Hematopoietic multipotent progenitor cell (in vitro differentiated cells): Measurements from ENCODE around the gene NCKIPSD. TPM values are rescaled to one million over a fixed set of nuclear protein-coding genes. Genes with fewer than 3 reads are reported as not detected.

Experiments
- DNase-seq, 3 donors: peaks; one replicate each; pipeline ENCODE4 v3.0.0-alpha.2; 2011 to 2015; ENCODE audit warnings: low read depth in 2 of 3, low spot score in 2 of 3
- total RNA-seq: library from RNA; depleted of rRNA; stranded (reverse); fragments of >200 nt; gene quantifications from one replicate; pipeline ENCODE4 v1.2.3, GENCODE V29; 2012

The NCKIPSD gene
- total RNA-seq, 1 donor, result 22.1 TPM

- DNase-seq, result no peak
These were observed 33.9 kb downstream of the NCKIPSD start for GRCh38 chr3:48651771-48652170.

- DNase-seq, result no peak
These were observed 35.0 kb downstream of the NCKIPSD start for GRCh38 chr3:48650723-48651122.

- no peak for DNase-seq
These were observed 37.4 kb downstream of the NCKIPSD start for GRCh38 chr3:48648188-48648850.

GRCh38 chr3:48647714-48648113 is 38.0 kb downstream of the NCKIPSD start:
- no peak for DNase-seq

DNA sequence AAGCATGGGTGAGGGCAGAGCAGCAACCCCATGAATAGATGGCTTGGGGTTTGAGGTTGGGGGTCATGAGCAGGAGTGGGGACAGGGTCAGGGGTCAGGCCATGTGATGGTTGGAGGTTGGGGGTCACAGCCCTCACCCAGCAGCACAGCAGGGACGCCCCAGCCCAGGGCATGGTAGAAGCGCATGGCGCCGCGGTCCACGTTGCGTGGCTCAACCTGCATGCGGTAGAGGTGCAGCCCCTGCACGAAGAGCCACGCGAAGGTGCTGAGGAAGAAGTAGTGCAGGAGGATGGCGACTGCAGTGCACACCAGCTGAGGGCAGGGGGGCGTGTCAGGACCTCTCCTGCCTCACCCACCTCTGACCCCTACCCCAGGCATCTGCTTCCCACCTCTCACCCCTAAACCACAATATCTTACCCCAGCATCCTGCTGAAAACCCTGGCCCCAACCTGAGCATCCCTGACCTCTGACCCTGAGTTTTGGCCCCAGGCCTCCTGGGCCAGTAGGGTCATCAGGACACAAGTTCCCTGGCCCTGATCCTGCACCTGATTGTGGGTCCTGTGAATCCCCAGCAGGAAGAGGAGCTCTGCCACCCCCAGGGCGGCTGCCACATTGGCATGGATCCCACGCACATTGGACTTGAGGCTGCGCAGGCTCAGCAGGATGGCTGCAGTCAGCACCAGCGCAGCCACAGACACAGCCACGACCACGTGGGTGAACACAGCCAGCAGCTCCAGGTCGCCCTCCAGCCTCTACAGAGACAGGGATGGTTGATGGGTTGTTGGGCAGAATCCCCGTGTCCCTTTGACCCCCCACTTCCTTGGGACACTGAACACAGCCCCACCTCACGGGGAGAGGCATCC is 40.6 kb downstream of the NCKIPSD start:
- DNase-seq, result no peak

- DNase-seq, result no peak
These were observed 43.1 kb downstream of the NCKIPSD start for GRCh38 chr3:48642605-48643004.

- DNase-seq, result no peak
These were observed 44.3 kb downstream of the NCKIPSD start for GRCh38 chr3:48641396-48641795.

GRCh38 chr3:48639944-48640606 is 45.6 kb downstream of the NCKIPSD start:
- DNase-seq, result no peak

GRCh38 chr3:48637305-48637704 is 48.4 kb downstream of the NCKIPSD start:
- no peak for DNase-seq

- no peak for DNase-seq
These were observed 49.5 kb downstream of the NCKIPSD start for GRCh38 chr3:48636149-48636655.

DNA sequence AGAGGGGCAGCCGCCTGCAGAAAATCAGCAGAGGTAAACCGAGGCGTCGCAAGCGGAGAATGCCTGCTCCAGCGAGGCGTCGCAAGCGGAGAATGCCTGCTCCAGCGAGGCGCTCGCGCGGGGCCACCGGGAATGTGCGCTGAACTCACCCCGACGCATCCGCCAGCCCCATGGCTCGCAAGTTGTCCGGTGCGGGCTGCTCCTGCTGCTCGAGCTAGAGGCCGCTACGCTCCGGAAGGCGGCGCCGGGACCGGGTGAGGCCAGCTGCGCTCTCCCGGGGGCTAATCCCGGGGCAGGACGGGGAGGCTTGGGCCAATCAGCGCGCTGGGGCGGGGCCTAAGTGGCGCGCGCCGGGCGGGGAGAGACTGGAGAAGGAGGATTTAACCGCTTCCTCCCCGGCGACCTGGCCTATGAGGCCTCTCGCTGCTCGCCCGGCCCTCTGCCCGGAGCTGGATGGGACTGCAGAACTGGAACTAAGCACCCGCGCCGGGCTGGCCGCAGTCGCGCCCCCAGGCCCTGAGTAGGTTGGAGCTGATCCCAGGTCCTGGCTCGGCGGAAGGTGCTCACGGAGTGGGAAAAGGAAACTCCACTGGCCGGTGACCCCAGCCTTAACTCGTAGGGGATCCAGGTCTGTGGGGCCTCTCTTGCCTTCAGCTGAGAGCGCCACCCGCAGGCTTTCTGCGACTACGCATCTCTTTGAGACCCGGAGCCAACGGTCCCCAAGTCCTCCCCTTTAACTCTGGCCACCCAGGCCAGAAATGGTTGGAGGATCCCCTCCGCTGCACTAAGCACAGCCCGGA is 50.3 kb downstream of the NCKIPSD start, which contains the start of gene SLC26A6:
TSS of gene SLC26A6 (minus strand) at position 240 of the 800 bp plus-strand sequence. CDS start at position 172, 68 bp downstream.
- peak; percentile 75 to 92 (median 92) for DNase-seq

DNA sequence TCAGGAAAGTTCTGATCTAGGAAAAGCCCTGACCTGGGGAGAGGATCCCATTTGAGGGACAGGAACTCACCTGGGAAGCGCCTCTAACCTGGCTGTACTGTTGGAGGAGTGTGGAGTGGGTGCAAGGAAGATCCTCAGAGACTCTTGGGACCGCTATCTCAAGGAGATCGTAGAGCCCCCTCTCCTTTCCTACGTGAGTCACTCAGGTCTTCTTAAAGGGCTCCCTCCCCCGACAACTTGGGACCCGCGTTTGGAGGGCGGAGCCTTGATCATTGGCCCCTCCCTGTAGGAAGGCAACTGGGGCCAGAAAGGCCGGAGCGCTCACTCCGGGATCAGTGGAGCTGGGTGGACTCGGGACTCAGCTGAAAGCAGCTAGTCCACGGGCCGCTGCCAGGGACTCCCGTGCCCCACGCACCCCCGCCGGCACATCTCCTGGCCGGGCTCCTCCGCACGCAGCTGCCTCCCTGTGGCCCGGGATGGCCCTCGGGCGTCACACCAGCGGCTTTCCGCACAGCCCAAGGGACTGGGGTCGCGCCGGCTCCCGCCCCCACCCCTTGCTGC is 51.0 kb downstream of the NCKIPSD start:
- DNase-seq, result peak in 2 of 3 donors; percentile 48 to 59

- DNase-seq, result no peak
These were observed 52.0 kb downstream of the NCKIPSD start for GRCh38 chr3:48633743-48634142.

DNA sequence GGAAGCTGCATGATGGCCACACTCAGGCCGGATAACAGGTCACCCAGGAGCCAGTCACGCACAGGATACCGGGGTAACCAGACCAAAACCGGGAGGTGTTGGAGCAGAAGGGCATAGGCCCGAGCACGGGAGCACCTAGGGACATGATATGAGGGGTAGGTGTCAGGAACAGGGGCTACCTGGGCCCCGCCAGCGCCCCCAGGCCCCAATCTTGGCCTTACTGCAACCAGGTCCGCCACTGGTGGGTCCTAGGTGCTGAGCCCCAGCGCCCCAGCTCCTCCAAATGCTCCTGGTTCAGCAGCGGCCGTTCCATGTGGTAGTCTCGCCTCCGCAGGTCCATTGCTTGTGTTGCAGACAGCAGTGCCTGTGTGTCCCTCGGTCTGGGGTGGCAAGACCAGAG is 52.5 kb downstream of the NCKIPSD start:
- no peak for DNase-seq

DNA sequence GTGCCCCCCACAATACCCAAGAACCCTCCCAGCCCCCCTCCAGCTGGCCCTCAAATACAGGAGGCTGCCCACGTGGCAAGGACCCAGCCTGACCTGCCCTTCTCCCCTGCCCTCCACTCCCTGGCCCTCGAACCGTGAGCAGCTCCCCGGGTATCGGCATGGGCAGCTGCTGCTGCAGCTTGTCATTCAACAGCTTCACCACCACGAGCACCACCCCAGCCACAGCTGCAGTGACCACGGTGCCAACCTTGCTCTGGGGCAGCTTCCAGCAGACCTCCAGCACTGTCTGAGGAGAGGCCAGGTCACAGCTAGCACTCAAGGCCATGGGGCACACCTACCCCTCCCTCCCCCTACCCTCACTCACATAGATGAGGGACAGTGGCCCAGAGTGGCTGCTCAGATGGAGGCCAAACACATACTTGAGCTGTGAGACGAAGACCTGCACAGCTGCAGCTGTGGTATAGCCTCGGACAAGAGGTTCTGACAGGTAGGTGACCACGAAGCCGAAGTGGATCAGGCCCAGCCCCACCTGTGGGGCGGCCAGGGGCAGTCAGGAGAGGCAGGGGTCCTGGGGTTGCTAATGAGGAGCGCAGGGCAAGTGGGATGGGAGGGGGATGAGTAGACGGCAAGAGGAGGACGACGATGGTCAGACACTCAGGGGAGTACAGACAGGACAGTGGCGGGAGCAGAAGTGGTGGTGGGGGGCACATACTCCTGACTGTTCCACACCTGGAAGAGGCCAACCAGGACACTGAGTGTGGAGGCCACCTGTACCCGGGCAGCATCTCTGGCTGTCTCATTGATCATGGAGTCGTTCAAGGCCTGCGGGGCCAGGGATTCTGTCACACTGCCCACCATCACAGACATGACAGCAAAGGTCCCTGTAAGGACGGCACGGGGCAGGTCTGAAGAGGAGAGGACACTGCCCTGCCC is 53.9 kb downstream of the NCKIPSD start:
- DNase-seq, result no peak

DNA sequence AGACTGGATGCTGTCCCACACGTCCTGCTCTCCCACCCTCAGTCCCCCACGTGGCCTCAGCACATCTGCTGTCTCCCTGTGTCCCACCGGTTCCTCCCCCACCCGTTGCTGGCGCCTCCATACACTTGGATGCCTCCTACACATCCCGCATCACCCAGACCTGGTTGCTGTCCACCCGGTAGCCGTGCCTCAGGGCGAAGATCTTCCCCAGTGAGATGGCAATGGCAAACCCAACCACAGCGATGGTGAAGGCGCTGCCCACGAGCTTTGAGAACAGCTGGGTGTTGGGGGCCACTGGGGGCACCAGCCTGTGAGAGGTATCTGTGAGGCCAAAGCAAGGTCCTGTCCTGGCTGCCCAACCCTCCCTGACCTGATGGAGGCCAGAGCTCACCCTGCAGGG is 54.9 kb downstream of the NCKIPSD start:
- DNase-seq, result no peak

- no peak for DNase-seq
These were observed 55.3 kb downstream of the NCKIPSD start for GRCh38 chr3:48630407-48630806.

DNA sequence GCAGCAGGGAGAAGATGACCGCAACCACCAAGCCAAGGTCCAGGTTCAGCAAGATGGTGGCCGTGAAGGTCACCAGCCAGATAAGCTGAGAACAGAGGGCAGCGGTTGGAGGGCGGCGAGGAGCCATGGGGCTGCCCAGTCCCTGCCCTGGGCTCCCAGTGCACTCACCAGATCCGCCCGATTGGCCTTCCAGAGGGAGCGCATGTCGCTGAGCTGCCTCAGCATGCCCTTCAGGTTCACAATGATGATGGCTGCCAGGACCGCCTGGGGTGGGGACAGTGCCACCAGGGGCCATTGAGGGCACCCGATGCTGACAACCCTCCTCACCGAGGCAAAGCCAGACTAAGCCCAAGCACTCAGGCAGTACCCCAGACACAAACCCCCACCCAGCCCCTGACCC is 55.8 kb downstream of the NCKIPSD start:
- no peak for DNase-seq
